Neural progenitor cell (in vitro differentiated cells): ENCODE measurements around the gene HYAL2.
A peak's percentile ranks its signal among the peaks of the same experiment; 100 is the strongest.

ENCODE experiments used
- CTCF ChIP-seq: fragments of 200-600 bp; sonication (generic); IDR thresholded peaks from 2 replicates; pipeline ENCODE4 v1.5.1; 2017; ENCODE audit warnings: antibody characterized with exemption, mild to moderate bottlenecking
- EZH2 ChIP-seq: fragments of 200-600 bp; sonication (generic); IDR thresholded peaks from 2 replicates; pipeline ENCODE4 v1.6.1; 2017; ENCODE audit warnings: antibody characterized with exemption, mild to moderate bottlenecking, moderate library complexity
- EZH2phosphoT487 ChIP-seq: fragments of 200-600 bp; sonication (generic); IDR thresholded peaks from 2 replicates; pipeline ENCODE4 v1.6.1; 2017; ENCODE audit warnings: antibody characterized with exemption

DNA sequence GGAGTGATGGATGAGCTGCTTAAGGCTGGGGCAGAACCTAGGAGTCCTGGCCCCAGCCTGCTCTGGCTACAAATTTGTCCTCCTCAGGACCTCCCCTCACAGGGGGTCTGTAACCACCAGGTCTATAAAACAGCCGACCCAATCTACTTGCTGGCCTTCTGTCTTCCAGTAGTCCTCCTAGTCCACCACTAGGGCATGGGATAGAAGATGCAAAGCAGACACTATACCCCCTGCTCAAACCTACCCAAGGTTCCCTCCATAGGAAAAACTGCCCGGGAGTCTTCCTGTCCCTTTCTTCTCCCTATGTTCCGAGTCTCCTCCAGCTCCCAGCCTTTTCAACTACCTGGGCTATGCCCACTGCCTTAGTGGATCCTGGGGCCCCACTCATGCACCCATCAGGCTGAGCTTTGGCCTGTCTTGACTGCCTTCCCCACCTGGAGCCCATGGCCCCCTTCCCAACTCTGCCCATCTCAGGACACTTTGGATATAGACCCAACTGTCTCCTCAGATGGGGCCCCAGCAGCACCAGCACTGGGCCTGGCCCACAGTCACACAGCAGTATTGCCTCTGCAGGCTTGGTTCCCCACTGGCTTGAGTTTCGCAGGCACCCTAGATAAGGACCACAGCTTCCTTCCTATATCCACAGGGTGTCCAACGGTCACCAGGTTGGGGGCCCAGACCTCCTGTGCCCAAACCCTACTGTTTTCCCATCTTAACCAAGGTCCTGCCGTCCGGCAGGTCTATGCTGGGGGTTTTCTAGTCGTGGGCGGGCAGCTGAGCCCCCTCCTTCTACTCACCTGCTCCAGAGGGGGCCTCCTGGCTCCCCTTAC is 24.4 kb downstream of the HYAL2 start:
- TF ChIP-seq CTCF: peak; percentile 16
- TF ChIP-seq EZH2: no peak
- TF ChIP-seq EZH2phosphoT487: no peak
